PFSK-1 (cell line): Measurements from ENCODE around the gene PKD1L1.

Source experiments
- FOXP2 ChIP-seq: optimal IDR thresholded peaks from 2 replicates; pipeline ENCODE3; 2011; ENCODE audit warnings: borderline replicate concordance, control low read depth, inconsistent platforms; ENCODE audit not compliant: insufficient read depth; ENCODE audit errors: extremely low read length, extremely low read depth
- POLR2AphosphoS5 ChIP-seq: IDR thresholded peaks from 2 replicates; pipeline ENCODE4 v1.6.1; 2012; ENCODE audit warnings: low read depth, mild to moderate bottlenecking, control low read depth, low read length, moderate library complexity
- REST ChIP-seq, 2 experiments: IDR thresholded peaks; 2 replicates each; pipeline versions ENCODE4 v1.6.1 to v1.8.0; 2011 to 2012; ENCODE audit warnings: low read depth in 2 of 2, low read length in 2 of 2, control low read depth in 1 of 2, inconsistent platforms in 1 of 2, mild to moderate bottlenecking in 1 of 2, moderate library complexity in 1 of 2; ENCODE audit not compliant: insufficient read depth in 1 of 2
- SIN3A ChIP-seq: IDR thresholded peaks from 2 replicates; pipeline ENCODE4 v1.6.1; 2012; ENCODE audit warnings: mild to moderate bottlenecking, low read length, moderate library complexity, borderline replicate concordance; ENCODE audit not compliant: insufficient read depth
- TAF1 ChIP-seq: IDR thresholded peaks from 2 replicates; pipeline ENCODE4 v1.6.1; 2012; ENCODE audit warnings: low read length, control low read depth, borderline replicate concordance; ENCODE audit not compliant: insufficient read depth

DNA sequence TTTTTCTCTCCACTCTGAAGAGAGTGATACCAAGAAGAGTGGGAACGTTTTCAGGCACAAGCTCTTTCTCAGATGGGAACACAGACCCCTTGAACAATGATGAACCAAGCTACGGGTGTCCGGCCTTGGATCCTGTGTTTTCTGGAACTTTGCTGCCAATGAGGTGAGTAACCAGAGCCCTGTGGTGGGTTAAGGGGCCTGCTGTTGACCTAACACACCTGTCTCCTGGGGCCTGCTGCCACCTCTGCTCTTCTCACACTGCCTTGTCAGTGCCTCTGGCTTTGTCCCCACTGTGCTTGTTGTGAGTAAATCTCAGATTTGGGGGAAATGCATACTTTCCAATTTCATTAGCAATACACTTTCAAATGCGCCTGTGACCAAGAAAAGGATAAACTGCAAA lies 1.4 kb upstream of the PKD1L1 start:
- TF ChIP-seq REST (IDR thresholded peaks at IDR 0.05; ENCODE audit: insufficient read depth in 1 of 2, low read depth in 2 of 2, low read length in 2 of 2) (no peak), TAF1 (no peak), POLR2AphosphoS5 (no peak), FOXP2 (no peak), SIN3A (no peak)
